CD1c-positive myeloid dendritic cell (primary cell): Measurements from ENCODE around the gene HINT1.

Source experiments
- DNase-seq: peaks from one replicate; pipeline ENCODE4 v3.0.0-alpha.2; 2016; ENCODE audit errors: extremely low spot score

Gene HINT1

GRCh38 chr5:131109540-131110255 is 55.4 kb downstream of the HINT1 start:
- peak; percentile 68 for DNase-seq
